ENCODE measurements around the gene CEP57.

CEP57 gene

DNA sequence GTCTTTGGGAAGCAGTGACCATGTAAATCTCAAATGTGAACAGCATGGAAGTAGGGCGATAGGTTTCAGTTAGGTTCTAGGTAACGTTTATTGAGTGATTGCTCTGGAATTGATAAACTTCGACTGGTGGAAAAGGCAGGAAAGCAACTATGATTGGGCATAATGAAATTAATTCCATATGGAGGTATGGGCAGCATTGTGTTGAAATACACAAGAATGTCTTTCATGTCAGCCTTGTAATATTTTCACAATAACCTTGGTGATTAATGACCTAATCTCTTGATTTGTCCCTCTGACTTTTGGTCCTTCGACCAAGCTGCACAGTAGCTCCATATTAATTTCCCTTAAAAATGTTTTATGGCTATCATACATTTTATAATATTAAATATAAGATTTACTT lies 2.8 kb downstream of the CEP57 start:
- H3K27ac ChIP-seq = no peak overlapping the region
- DNase-seq (ENCODE audit: low spot score) = no peak
- POLR2A ChIA-PET (ENCODE audit: low non-redundant PET) = no interaction called here
- TF ChIP-seq, protein P1, sequence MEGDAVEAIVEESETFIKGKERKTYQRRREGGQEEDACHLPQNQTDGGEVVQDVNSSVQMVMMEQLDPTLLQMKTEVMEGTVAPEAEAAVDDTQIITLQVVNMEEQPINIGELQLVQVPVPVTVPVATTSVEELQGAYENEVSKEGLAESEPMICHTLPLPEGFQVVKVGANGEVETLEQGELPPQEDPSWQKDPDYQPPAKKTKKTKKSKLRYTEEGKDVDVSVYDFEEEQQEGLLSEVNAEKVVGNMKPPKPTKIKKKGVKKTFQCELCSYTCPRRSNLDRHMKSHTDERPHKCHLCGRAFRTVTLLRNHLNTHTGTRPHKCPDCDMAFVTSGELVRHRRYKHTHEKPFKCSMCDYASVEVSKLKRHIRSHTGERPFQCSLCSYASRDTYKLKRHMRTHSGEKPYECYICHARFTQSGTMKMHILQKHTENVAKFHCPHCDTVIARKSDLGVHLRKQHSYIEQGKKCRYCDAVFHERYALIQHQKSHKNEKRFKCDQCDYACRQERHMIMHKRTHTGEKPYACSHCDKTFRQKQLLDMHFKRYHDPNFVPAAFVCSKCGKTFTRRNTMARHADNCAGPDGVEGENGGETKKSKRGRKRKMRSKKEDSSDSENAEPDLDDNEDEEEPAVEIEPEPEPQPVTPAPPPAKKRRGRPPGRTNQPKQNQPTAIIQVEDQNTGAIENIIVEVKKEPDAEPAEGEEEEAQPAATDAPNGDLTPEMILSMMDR (conservative IDR thresholded peaks at IDR 0.05; ENCODE audit: low read depth) = no peak
- CTCF ChIA-PET = no interaction called here

DNA sequence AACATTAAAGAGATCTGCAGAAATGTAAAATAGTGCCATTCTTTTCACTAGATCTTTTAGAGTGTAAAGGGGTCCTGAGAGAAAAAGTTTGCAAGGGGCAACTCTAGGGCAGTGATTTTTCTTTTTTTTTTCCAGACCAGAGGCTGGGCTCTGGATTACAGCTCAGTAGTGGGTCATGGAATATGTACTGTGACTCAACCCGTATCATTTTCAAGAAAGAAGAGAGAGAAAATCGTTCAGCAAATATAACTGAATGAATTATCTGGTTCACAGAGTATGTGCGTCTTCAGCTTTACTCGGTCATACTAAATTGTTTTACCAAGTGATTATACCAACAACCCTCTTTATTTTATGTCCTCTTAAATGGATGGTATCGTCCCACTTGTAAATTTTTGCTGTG lies 3.8 kb downstream of the CEP57 start:
- POLR2A ChIA-PET (ENCODE audit: low non-redundant PET) = no interaction called here

DNA sequence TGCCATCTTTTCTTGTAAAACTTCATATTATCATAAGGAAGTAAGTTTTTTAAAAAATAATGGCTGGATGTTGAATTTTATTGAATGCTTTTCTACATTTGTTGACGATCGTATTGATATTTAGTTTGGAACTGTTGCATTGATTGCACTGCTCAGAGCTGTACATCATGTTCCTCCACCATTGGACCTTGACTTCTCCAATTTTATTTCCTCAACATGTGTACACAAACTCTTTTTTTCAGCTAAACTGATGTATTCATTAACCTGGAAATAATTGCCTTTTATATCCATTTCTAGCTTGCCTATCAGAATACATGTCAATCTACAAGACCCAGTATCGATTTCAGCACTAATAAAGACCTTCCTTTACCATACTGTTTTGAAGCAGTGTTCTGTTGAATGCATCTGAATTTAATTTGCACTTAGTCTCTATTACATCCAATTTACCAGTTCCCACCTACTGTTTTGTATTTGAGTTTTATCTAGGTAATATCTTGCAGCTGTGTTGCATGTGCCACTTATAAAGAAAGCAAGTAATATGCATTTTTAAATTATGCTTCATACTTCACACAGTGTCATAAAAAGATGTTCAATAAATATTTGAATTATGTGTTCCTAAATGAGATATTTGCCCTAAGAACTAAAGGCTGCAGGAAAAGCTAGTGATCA lies 5.5 kb downstream of the CEP57 start:
- TF ChIP-seq, protein P1 (conservative IDR thresholded peaks at IDR 0.05; ENCODE audit: low read depth) = no peak
- no peak overlapping the region for H3K27ac ChIP-seq
- CTCF ChIA-PET = interaction anchor here (0.6 kb wide), 1 partner anchor 116 kb away, joined by 4 read pairs; no protein-coding TSS in a partner anchor
- DNase-seq (ENCODE audit: low spot score) = no peak
- POLR2A ChIA-PET (ENCODE audit: low non-redundant PET) = no interaction called here

More for the DNA sequence above, 3.8 kb downstream of the CEP57 start:
- no peak for DNase-seq (ENCODE audit: low spot score)
- CTCF ChIA-PET = interaction anchor here (0.9 kb wide), 1 partner anchor 42 kb away, joined by 4 read pairs; no protein-coding TSS in a partner anchor
- TF ChIP-seq, protein P1 (conservative IDR thresholded peaks at IDR 0.05; ENCODE audit: low read depth) = no peak
- H3K27ac ChIP-seq = no peak overlapping the region

DNA sequence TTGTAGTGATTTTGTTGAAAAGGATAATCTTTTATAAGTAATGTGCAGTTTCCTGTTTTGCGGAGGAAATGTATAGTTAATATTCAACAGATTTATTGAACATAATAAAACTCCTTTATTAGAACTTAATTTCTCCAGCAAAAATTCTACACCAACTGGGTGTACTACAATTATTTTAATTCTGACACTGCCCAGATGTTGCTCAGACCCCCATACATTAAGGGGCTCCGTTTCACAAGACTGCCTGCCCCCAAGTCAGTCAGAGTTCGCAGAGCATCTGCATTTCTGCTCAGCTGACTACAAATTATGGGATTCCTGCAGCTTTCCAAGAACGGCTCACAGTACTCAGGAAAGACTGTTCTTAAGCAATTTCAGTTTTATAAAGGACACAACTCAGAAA lies 6.2 kb downstream of the CEP57 start:
- ChIA-PET CTCF (interaction anchor here (0.5 kb wide), 2 partner anchors 732 to 843 kb away, joined by 3 to 7 read pairs; no protein-coding TSS in a partner anchor), POLR2A (ENCODE audit: low non-redundant PET) (no interaction called here)
- no peak overlapping the region for H3K27ac ChIP-seq
- TF ChIP-seq, protein P1 (conservative IDR thresholded peaks at IDR 0.05; ENCODE audit: low read depth) = no peak
- no peak for DNase-seq (ENCODE audit: low spot score)

DNA sequence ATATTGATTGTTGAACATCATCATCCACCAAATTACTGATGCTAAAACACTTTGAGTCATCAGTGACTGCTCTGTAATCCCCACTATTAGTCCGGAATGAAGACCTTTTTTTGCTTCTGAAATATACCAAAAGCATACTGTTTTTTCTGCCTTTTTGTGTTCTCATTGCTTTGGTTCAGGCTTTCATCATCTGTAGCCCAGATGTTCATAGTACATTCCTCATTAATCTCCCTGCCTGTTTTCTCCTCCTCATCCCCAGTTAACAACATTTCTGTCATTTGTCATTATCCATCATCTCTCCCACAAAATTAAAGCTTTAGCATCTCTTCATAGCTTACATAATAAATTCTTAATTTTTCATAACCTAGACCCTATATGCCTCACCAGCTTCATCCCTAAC lies 9.2 kb downstream of the CEP57 start:
- ChIA-PET POLR2A (ENCODE audit: low non-redundant PET) (no interaction called here), CTCF (interaction anchor here (0.7 kb wide), 1 partner anchor 126 kb away, joined by 3 read pairs; no protein-coding TSS in a partner anchor)
- TF ChIP-seq, protein P1 (conservative IDR thresholded peaks at IDR 0.05; ENCODE audit: low read depth) = no peak
- DNase-seq (ENCODE audit: low spot score) = no peak
- H3K27ac ChIP-seq = no peak overlapping the region

DNA sequence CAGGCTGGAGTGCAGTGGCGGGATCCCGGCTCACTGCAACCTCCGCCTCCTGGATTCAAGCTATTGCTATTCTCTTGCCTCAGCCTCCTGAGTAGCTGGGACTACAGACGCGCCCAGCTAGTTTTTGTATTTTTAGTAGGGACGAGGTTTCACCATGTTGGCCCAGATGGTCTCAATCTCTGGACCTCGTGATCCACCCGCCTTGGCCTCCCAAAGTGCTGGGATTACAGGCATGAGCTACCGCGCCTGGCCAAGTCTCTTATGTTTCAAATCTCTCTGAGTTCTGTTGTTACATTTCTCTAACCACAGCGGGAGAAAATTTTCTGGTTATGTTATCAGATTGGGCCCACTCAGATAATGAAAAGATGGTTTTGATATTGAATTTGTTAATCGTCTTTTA lies 10.1 kb downstream of the CEP57 start:
- POLR2A ChIA-PET (ENCODE audit: low non-redundant PET) = no interaction called here
- TF ChIP-seq, protein P1 (conservative IDR thresholded peaks at IDR 0.05; ENCODE audit: low read depth) = no peak
- DNase-seq (ENCODE audit: low spot score) = no peak
- CTCF ChIA-PET = no interaction called here
- no peak overlapping the region for H3K27ac ChIP-seq
